ENCODE results near the gene ZDHHC3. TPM values are rescaled to one million over a fixed set of nuclear protein-coding genes. Genes with fewer than 3 reads are reported as not detected.

ZDHHC3 gene
- total RNA-seq, 1 experiment from 2014 or later, result 49.5 TPM

DNA sequence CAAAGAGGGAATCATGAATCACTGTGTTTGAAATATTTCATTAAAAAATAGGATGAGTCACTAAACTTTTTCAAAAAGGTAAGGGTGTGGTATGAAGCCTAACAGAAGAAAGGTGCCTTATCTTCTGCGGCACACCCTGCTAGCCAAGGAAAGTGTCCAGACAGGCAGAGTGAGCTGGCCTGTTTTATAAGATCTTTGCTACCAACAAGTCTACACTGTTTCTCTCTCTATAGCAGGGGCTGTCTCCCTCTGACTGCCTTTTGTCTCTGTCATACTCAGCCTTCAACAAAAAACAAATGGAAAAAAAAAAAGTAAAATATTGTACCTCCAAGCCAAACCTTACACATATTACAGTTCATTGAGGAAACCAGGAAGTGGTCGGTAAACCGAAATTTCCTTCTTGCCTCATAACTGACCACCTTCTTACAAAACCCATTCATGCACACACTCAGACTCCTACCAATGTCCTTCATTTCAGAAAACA is 9.1 kb downstream of the ZDHHC3 start:
- in situ Hi-C loops (cut with HindIII; ENCODE audit: low pct_unique_long_range_greater_than_20kb, low sequenced_read_pairs) (no loop called here), intact Hi-C loops (cut with micrococcal nuclease; ENCODE audit: unreplicated experiment) (no loop called here)
- POLR2A ChIA-PET, result interaction anchor here (0.6 kb wide), 1 partner anchor 681 kb away, joined by 11 read pairs; no protein-coding TSS in a partner anchor
- H3K36me3 ChIP-seq (ENCODE audit: control insufficient read depth, insufficient read depth, low read length), result no peaks in the 10 kb centered on the region
- DNase-seq (ENCODE audit: low read depth, low spot score), result no peak
- CTCF ChIA-PET, result no interaction called here
- TF ChIP-seq, protein P1, sequence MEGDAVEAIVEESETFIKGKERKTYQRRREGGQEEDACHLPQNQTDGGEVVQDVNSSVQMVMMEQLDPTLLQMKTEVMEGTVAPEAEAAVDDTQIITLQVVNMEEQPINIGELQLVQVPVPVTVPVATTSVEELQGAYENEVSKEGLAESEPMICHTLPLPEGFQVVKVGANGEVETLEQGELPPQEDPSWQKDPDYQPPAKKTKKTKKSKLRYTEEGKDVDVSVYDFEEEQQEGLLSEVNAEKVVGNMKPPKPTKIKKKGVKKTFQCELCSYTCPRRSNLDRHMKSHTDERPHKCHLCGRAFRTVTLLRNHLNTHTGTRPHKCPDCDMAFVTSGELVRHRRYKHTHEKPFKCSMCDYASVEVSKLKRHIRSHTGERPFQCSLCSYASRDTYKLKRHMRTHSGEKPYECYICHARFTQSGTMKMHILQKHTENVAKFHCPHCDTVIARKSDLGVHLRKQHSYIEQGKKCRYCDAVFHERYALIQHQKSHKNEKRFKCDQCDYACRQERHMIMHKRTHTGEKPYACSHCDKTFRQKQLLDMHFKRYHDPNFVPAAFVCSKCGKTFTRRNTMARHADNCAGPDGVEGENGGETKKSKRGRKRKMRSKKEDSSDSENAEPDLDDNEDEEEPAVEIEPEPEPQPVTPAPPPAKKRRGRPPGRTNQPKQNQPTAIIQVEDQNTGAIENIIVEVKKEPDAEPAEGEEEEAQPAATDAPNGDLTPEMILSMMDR (IDR thresholded peaks at IDR 0.05), result no peak
- TF ChIP-seq SIN3A (IDR thresholded peaks at IDR 0.05; ENCODE audit: borderline replicate concordance, insufficient read depth, low read depth, low read length) (no peak), POLR2AphosphoS5 (IDR thresholded peaks at IDR 0.05; ENCODE audit: low read depth, low read length) (no peak), TCF7L2 (IDR thresholded peaks at IDR 0.05; ENCODE audit: low read depth, low read length) (no peak)
- TF ChIP-seq, protein P2, sequence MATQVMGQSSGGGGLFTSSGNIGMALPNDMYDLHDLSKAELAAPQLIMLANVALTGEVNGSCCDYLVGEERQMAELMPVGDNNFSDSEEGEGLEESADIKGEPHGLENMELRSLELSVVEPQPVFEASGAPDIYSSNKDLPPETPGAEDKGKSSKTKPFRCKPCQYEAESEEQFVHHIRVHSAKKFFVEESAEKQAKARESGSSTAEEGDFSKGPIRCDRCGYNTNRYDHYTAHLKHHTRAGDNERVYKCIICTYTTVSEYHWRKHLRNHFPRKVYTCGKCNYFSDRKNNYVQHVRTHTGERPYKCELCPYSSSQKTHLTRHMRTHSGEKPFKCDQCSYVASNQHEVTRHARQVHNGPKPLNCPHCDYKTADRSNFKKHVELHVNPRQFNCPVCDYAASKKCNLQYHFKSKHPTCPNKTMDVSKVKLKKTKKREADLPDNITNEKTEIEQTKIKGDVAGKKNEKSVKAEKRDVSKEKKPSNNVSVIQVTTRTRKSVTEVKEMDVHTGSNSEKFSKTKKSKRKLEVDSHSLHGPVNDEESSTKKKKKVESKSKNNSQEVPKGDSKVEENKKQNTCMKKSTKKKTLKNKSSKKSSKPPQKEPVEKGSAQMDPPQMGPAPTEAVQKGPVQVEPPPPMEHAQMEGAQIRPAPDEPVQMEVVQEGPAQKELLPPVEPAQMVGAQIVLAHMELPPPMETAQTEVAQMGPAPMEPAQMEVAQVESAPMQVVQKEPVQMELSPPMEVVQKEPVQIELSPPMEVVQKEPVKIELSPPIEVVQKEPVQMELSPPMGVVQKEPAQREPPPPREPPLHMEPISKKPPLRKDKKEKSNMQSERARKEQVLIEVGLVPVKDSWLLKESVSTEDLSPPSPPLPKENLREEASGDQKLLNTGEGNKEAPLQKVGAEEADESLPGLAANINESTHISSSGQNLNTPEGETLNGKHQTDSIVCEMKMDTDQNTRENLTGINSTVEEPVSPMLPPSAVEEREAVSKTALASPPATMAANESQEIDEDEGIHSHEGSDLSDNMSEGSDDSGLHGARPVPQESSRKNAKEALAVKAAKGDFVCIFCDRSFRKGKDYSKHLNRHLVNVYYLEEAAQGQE (IDR thresholded peaks at IDR 0.05; ENCODE audit: insufficient read depth in 1 of 2, low read depth in 2 of 2, low read length in 1 of 2), result no peak
- no peaks in the 10 kb centered on the region for H3K9me3 ChIP-seq (ENCODE audit: control insufficient read depth, insufficient read depth, low read depth, low read length)
- ATAC-seq, result no peak
- no peaks in the 10 kb centered on the region for H3K27me3 ChIP-seq (ENCODE audit: control insufficient read depth, insufficient read depth, low read length)
- H3K27ac ChIP-seq (ENCODE audit: low read length), result no peak overlapping the region
- no peak overlapping the region for H3K4me3 ChIP-seq (ENCODE audit: low read depth in 2 of 2, low read length in 2 of 2)
- BruUV-seq (replicated peaks), result TSS peak; percentile 23
- H3K4me1 ChIP-seq (ENCODE audit: control insufficient read depth, insufficient read depth, low read length), result no peaks in the 10 kb centered on the region

DNA sequence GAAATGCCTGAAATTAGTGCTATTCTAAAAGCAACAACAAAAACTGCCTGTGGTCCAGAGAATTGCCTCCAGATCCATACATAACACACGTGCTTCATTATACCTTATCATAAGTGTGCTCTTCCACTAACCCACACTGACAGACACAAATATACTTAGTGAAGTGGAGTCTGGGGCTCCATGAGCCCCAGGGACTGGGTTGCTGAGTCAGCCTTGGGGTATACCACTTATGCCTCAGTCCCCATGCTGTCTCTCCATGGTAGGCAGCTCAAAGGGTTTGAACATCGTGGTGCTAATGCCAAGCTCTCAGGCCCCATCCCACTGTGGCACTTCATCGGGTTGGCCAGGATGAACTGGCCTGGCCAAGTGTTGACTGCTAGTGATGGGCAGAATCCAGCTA is 10.8 kb downstream of the ZDHHC3 start:
- ChIA-PET POLR2A (no interaction called here), CTCF (no interaction called here)
- H3K4me3 ChIP-seq (ENCODE audit: low read depth in 2 of 2, low read length in 2 of 2), result no peak overlapping the region
- intact Hi-C loops (cut with micrococcal nuclease; ENCODE audit: unreplicated experiment), result no loop called here
- ATAC-seq (no peak), DNase-seq (ENCODE audit: low read depth, low spot score) (no peak)
- no peak overlapping the region for H3K27ac ChIP-seq (ENCODE audit: low read length)
- H3K27me3 ChIP-seq (ENCODE audit: control insufficient read depth, insufficient read depth, low read length), result no peaks in the 10 kb centered on the region
- no peaks in the 10 kb centered on the region for H3K4me1 ChIP-seq (ENCODE audit: control insufficient read depth, insufficient read depth, low read length)
- no TSS peak for BruUV-seq (replicated peaks)
- H3K36me3 ChIP-seq (ENCODE audit: control insufficient read depth, insufficient read depth, low read length), result no peaks in the 10 kb centered on the region
- TF ChIP-seq, protein P1 (IDR thresholded peaks at IDR 0.05), result no peak
- TF ChIP-seq, protein P2 (IDR thresholded peaks at IDR 0.05; ENCODE audit: insufficient read depth in 1 of 2, low read depth in 2 of 2, low read length in 1 of 2), result no peak
- no peak for TF ChIP-seq POLR2AphosphoS5 (IDR thresholded peaks at IDR 0.05; ENCODE audit: low read depth, low read length)
- H3K9me3 ChIP-seq (ENCODE audit: control insufficient read depth, insufficient read depth, low read depth, low read length), result no peaks in the 10 kb centered on the region
- in situ Hi-C loops (cut with HindIII; ENCODE audit: low pct_unique_long_range_greater_than_20kb, low sequenced_read_pairs), result no loop called here
